ENCODE results near the gene ZFAND3. TPM values are rescaled to one million over a fixed set of nuclear protein-coding genes. Genes with fewer than 3 reads are reported as not detected.

ZFAND3 gene
- total RNA-seq, 4 donors from 2014 or later = 46.3 to 73.6 (median 49.3) TPM

GRCh38 chr6:37809197-37809543 lies 10.4 kb upstream of the ZFAND3 start:
- no peak overlapping the region for H3K4me3 ChIP-seq
- no peaks in the 10 kb centered on the region for H3K27me3 ChIP-seq
- no peak for ATAC-seq
- no peaks in the 10 kb centered on the region for H3K36me3 ChIP-seq
- H3K27ac ChIP-seq = no peak overlapping the region
- TF ChIP-seq CTCF (IDR thresholded peaks at IDR 0.05) (no peak), POLR2A (IDR thresholded peaks at IDR 0.05) (no peak), EP300 (IDR thresholded peaks at IDR 0.05) (no peak), POLR2AphosphoS5 (IDR thresholded peaks at IDR 0.05) (no peak)
- H3K4me1 ChIP-seq = peaks cover 0 to 5% (median 0%) of the 10 kb centered on the region in 3 donors
- no peaks in the 10 kb centered on the region for H3K9me3 ChIP-seq
- WGBS, 2 donors (ENCODE audit: low coverage in 1 of 2) = 22 to 64% methylated on average over 3 of the region's 3 CpGs

- no peaks in the 10 kb centered on the region for H3K9me3 ChIP-seq
- H3K4me3 ChIP-seq = no peak overlapping the region
- no peak for TF ChIP-seq POLR2A (IDR thresholded peaks at IDR 0.05)
- no peak for TF ChIP-seq EP300 (IDR thresholded peaks at IDR 0.05)
- no peak for TF ChIP-seq POLR2AphosphoS5 (IDR thresholded peaks at IDR 0.05)
- no peak for TF ChIP-seq CTCF (IDR thresholded peaks at IDR 0.05)
- no peaks in the 10 kb centered on the region for H3K36me3 ChIP-seq
- H3K4me1 ChIP-seq = peaks cover 0 to 10% (median 0%) of the 10 kb centered on the region in 3 donors
- 88% methylated on average over 1 of the region's 1 CpG; no CpG with 5 or more reads in 1 of the 2 donors for WGBS, 2 donors (ENCODE audit: low coverage in 1 of 2)
- H3K27me3 ChIP-seq = no peaks in the 10 kb centered on the region
- no peak overlapping the region for H3K27ac ChIP-seq
- ATAC-seq = no peak
These were observed 6.7 kb upstream of the ZFAND3 start for GRCh38 chr6:37812841-37813240.

GRCh38 chr6:37814374-37814773 lies 5.2 kb upstream of the ZFAND3 start:
- 86 to 93% methylated on average over 6 of the region's 6 CpGs for WGBS, 2 donors (ENCODE audit: low coverage in 1 of 2)
- no peak for TF ChIP-seq POLR2AphosphoS5 (IDR thresholded peaks at IDR 0.05)
- TF ChIP-seq CTCF (IDR thresholded peaks at IDR 0.05) = no peak
- no peak for TF ChIP-seq EP300 (IDR thresholded peaks at IDR 0.05)
- TF ChIP-seq POLR2A (IDR thresholded peaks at IDR 0.05) = no peak
- ATAC-seq = no peak
- H3K27me3 ChIP-seq = no peaks in the 10 kb centered on the region
- H3K36me3 ChIP-seq = no peaks in the 10 kb centered on the region
- no peak overlapping the region for H3K4me3 ChIP-seq
- no peaks in the 10 kb centered on the region for H3K9me3 ChIP-seq
- peaks cover 0 to 12% (median 0%) of the 10 kb centered on the region in 3 donors for H3K4me1 ChIP-seq
- H3K27ac ChIP-seq = no peak overlapping the region

- no peaks in the 10 kb centered on the region for H3K9me3 ChIP-seq
- 78 to 80% methylated on average over 6 to 7 of the region's 7 CpGs for WGBS, 2 donors (ENCODE audit: low coverage in 1 of 2)
- TF ChIP-seq CTCF (IDR thresholded peaks at IDR 0.05) = no peak
- no peak for TF ChIP-seq POLR2AphosphoS5 (IDR thresholded peaks at IDR 0.05)
- no peak for TF ChIP-seq EP300 (IDR thresholded peaks at IDR 0.05)
- TF ChIP-seq POLR2A (IDR thresholded peaks at IDR 0.05) = no peak
- no peaks in the 10 kb centered on the region for H3K27me3 ChIP-seq
- no peaks in the 10 kb centered on the region for H3K36me3 ChIP-seq
- ATAC-seq = no peak
- no peak overlapping the region for H3K27ac ChIP-seq
- peaks cover 0 to 26% (median 10%) of the 10 kb centered on the region in 3 donors for H3K4me1 ChIP-seq
- H3K4me3 ChIP-seq = no peak overlapping the region
These were observed 2.7 kb upstream of the ZFAND3 start for GRCh38 chr6:37816599-37817375.
